H1 (cell line): Measurements from ENCODE around the gene KCNK2. TPM values are rescaled to one million over a fixed set of nuclear protein-coding genes. Genes with fewer than 3 reads are reported as not detected.

Experiments
- CTCF ChIA-PET: fragments of 300-600 bp; sonication (Branson Sonifier 250); formaldehyde crosslinking; loops from one replicate; lab custom pipeline; 2021; ENCODE audit not compliant: partially characterized antibody; lab: Charles Lee
- POLR2A ChIA-PET: fragments of 300-600 bp; sonication (Branson Sonifier 250); formaldehyde crosslinking; loops from one replicate; lab custom pipeline; 2021; ENCODE audit warnings: inconsistent platforms; ENCODE audit not compliant: partially characterized antibody; lab: Charles Lee
- DNase-seq, 2 experiments: peaks; one replicate each; pipeline versions ENCODE4 v3.0.0 to v3.0.0-alpha.2; 2010 to 2022; ENCODE audit warnings: low spot score in 2 of 2, low read depth in 1 of 2, mixed read lengths in 1 of 2
- FAIRE-seq: peaks from 2 replicates; lab custom pipeline; 2011; peaks lifted over from hg19 to GRCh38; lab: Jason Lieb, UNC
- H2AFZ ChIP-seq: 2 replicates; pipeline ENCODE4 v1.8.1; 2012; ENCODE audit warnings: low read length, inconsistent platforms
- H2AK5ac ChIP-seq: 2 replicates; pipeline ENCODE4 v1.6.1; 2013; ENCODE audit warnings: low read depth, low read length
- H2BK120ac ChIP-seq: replicated peaks from 2 replicates; pipeline ENCODE3; 2013; ENCODE audit warnings: low read depth, low read length, inconsistent platforms
- H2BK12ac ChIP-seq: 2 replicates; pipeline ENCODE4 v1.6.1; 2013; ENCODE audit warnings: low read depth, low read length
- H2BK15ac ChIP-seq: 2 replicates; pipeline ENCODE4 v1.6.1; 2013; ENCODE audit warnings: low read length
- H2BK20ac ChIP-seq: 2 replicates; pipeline ENCODE4 v1.6.1; 2013; ENCODE audit warnings: low read length
- H2BK5ac ChIP-seq: 2 replicates; pipeline ENCODE4 v1.6.1; 2013; ENCODE audit warnings: low read depth, low read length
- H3K14ac ChIP-seq: 2 replicates; pipeline ENCODE4 v1.6.1; 2013; ENCODE audit warnings: inconsistent platforms; ENCODE audit not compliant: insufficient read length
- H3K18ac ChIP-seq: 2 replicates; pipeline ENCODE4 v1.6.1; 2013; ENCODE audit warnings: low read length; ENCODE audit errors: extremely low read depth
- H3K23ac ChIP-seq: 2 replicates; pipeline ENCODE4 v1.6.1; 2013; ENCODE audit warnings: inconsistent platforms; ENCODE audit not compliant: insufficient read length
- H3K23me2 ChIP-seq: 2 replicates; pipeline ENCODE4 v1.6.1; 2013; ENCODE audit warnings: low read depth, low read length
- H3K27ac ChIP-seq: 2 replicates; pipeline ENCODE4 v1.6.1; 2011; ENCODE audit warnings: low read depth, low read length, inconsistent platforms
- H3K27me3 ChIP-seq, 4 experiments: replicated peaks in 1 of 4; 1 replicate in 1 of 4; 2 replicates in 3 of 4; pipeline versions ENCODE4 v1.6.1 to v1.8.1; 2011 to 2013; ENCODE audit warnings: low read length in 3 of 4, mild to moderate bottlenecking in 3 of 4, inconsistent platforms in 2 of 4, mixed read lengths in 2 of 4, moderate library complexity in 1 of 4; ENCODE audit not compliant: control insufficient read depth in 3 of 4, insufficient read depth in 3 of 4; ENCODE audit errors: extremely low read depth in 1 of 4
- H3K36me3 ChIP-seq, 4 experiments: 2 replicates each; pipeline versions ENCODE4 v1.6.1 to v1.8.1; 2011 to 2013; ENCODE audit warnings: mild to moderate bottlenecking in 4 of 4, low read length in 3 of 4, moderate library complexity in 2 of 4, control low read depth in 1 of 4, inconsistent platforms in 1 of 4; ENCODE audit not compliant: insufficient read depth in 4 of 4, control insufficient read depth in 2 of 4
- H3K4ac ChIP-seq: replicated peaks from 2 replicates; pipeline ENCODE3; 2013; ENCODE audit warnings: low read length, low read depth, mixed read lengths, inconsistent platforms; ENCODE audit not compliant: insufficient read length
- H3K4me1 ChIP-seq, 4 experiments: replicated peaks in 1 of 4; 1 replicate in 1 of 4; 2 replicates in 3 of 4; pipeline versions ENCODE4 v1.6.1 to v1.8.1; 2011 to 2013; ENCODE audit warnings: low read length in 3 of 4, inconsistent platforms in 2 of 4, mixed read lengths in 1 of 4; ENCODE audit not compliant: insufficient read depth in 4 of 4, control insufficient read depth in 3 of 4
- H3K4me2 ChIP-seq, 2 experiments: 2 replicates each; pipeline versions ENCODE4 v1.6.1 to v1.8.1; 2011 to 2013; ENCODE audit warnings: low read depth in 2 of 2, low read length in 2 of 2, control low read depth in 1 of 2, inconsistent platforms in 1 of 2, mild to moderate bottlenecking in 1 of 2; ENCODE audit not compliant: insufficient read depth in 1 of 2
- H3K4me3 ChIP-seq, 4 experiments: fragments of 200-600, 300-600 bp in 1 of 4; sonication (generic), shearing (Covaris generic), sonication (Bioruptor Twin) in 1 of 4; 2 replicates each; pipeline versions ENCODE4 v1.5.1 to v1.8.1; 2011 to 2016; ENCODE audit warnings: low read length in 4 of 4, low read depth in 3 of 4, control low read depth in 2 of 4, inconsistent platforms in 2 of 4, mild to moderate bottlenecking in 2 of 4, mixed read lengths in 1 of 4, moderate library complexity in 1 of 4; ENCODE audit not compliant: insufficient read depth in 2 of 4; ENCODE audit errors: extremely low read depth in 1 of 4
- H3K56ac ChIP-seq: replicated peaks from 2 replicates; pipeline ENCODE3; 2013; ENCODE audit warnings: low read depth, mild to moderate bottlenecking, mixed read lengths, low read length, inconsistent platforms; ENCODE audit not compliant: insufficient read length
- H3K79me1 ChIP-seq: 2 replicates; pipeline ENCODE4 v1.6.1; 2013; ENCODE audit warnings: low read depth, low read length, control low read depth
- H3K79me2 ChIP-seq, 2 experiments: 2 replicates each; pipeline versions ENCODE4 v1.6.1 to v1.8.1; 2012 to 2013; ENCODE audit warnings: low read length in 2 of 2, mild to moderate bottlenecking in 2 of 2, inconsistent platforms in 1 of 2; ENCODE audit not compliant: insufficient read depth in 2 of 2, control insufficient read depth in 1 of 2
- H3K9ac ChIP-seq, 4 experiments: replicated peaks in 1 of 4; 1 replicate in 1 of 4; 2 replicates in 3 of 4; pipeline versions ENCODE4 v1.6.1 to v1.8.1; 2011 to 2013; ENCODE audit warnings: low read depth in 3 of 4, low read length in 3 of 4, control low read depth in 2 of 4, mild to moderate bottlenecking in 2 of 4, moderate library complexity in 2 of 4, inconsistent platforms in 1 of 4; ENCODE audit errors: extremely low read depth in 1 of 4
- H3K9me3 ChIP-seq, 2 experiments: 2 replicates each; pipeline versions ENCODE4 v1.6.1 to v1.8.1; 2012 to 2013; ENCODE audit warnings: mild to moderate bottlenecking in 2 of 2, moderate library complexity in 2 of 2, control low read depth in 1 of 2, inconsistent platforms in 1 of 2, low read depth in 1 of 2, low read length in 1 of 2, mixed read lengths in 1 of 2; ENCODE audit not compliant: insufficient read depth in 2 of 2
- H4K20me1 ChIP-seq, 2 experiments: replicated peaks in 1 of 2; 2 replicates each; pipeline versions ENCODE3 to v1.8.1; 2011 to 2013; ENCODE audit warnings: inconsistent platforms in 2 of 2, low read length in 2 of 2, mild to moderate bottlenecking in 1 of 2; ENCODE audit not compliant: insufficient read depth in 2 of 2, control insufficient read depth in 1 of 2
- H4K5ac ChIP-seq: 2 replicates; pipeline ENCODE4 v1.6.1; 2013; ENCODE audit warnings: low read length, low read depth, mixed read lengths, inconsistent platforms; ENCODE audit not compliant: insufficient read length
- H4K8ac ChIP-seq: 2 replicates; pipeline ENCODE4 v1.8.0; 2013; ENCODE audit warnings: mild to moderate bottlenecking, moderate library complexity, low read length, inconsistent platforms; ENCODE audit not compliant: insufficient read depth; ENCODE audit errors: extremely low read depth
- H4K91ac ChIP-seq: replicated peaks from 2 replicates; pipeline ENCODE3; 2013; ENCODE audit warnings: low read length, mixed read lengths, inconsistent platforms; ENCODE audit not compliant: insufficient read length
- CTCF ChIP-seq, 3 experiments: IDR thresholded peaks; 1 replicate in 2 of 3; 2 replicates in 1 of 3; pipeline versions ENCODE4 v1.5.1 to v1.6.1; 2011; ENCODE audit warnings: low read length in 3 of 3, mild to moderate bottlenecking in 3 of 3, inconsistent platforms in 2 of 3, low read depth in 1 of 3, moderate library complexity in 1 of 3; ENCODE audit not compliant: insufficient read depth in 1 of 3; ENCODE audit errors: control extremely low read depth in 1 of 3
- GTF2F1 ChIP-seq: IDR thresholded peaks from 2 replicates; pipeline ENCODE4 v1.6.1; 2012; ENCODE audit warnings: low read depth, low read length, improper control_type of control experiment, borderline replicate concordance
- MAX ChIP-seq: IDR thresholded peaks from 2 replicates; pipeline ENCODE4 v1.6.1; 2012; ENCODE audit warnings: inconsistent platforms
- POLR2A ChIP-seq, 2 experiments: IDR thresholded peaks; 1 replicate in 1 of 2; 2 replicates in 1 of 2; pipeline ENCODE4 v1.6.1; 2011; ENCODE audit warnings: low read depth in 2 of 2, low read length in 2 of 2, mild to moderate bottlenecking in 2 of 2; ENCODE audit errors: control extremely low read depth in 1 of 2
- RAD21 ChIP-seq, 2 experiments: IDR thresholded peaks in 1 of 2; conservative IDR thresholded peaks in 1 of 2; 2 replicates each; pipeline ENCODE4 v1.6.1; 2011; ENCODE audit warnings: low read depth in 2 of 2, low read length in 2 of 2, improper control_type of control experiment in 1 of 2, inconsistent platforms in 1 of 2, mild to moderate bottlenecking in 1 of 2, moderate library complexity in 1 of 2
- RBBP5 ChIP-seq: IDR thresholded peaks from 2 replicates; pipeline ENCODE4 v1.7.1; 2012; ENCODE audit warnings: low read depth, mild to moderate bottlenecking, inconsistent platforms, low read length, moderate library complexity, borderline replicate concordance
- WGBS, 2 experiments: shearing (Covaris generic) in 1 of 2; methylation state at CpG; one replicate each; pipeline versions ENCODE4 v1.1.6 to v1.1.7; 2013 to 2015; ENCODE audit warnings: low lambda C conversion rate in 2 of 2, mixed read lengths in 2 of 2, inconsistent platforms in 1 of 2, low coverage in 1 of 2, missing lambda C conversion rate in 1 of 2; ENCODE audit not compliant: insufficient replicate concordance in 2 of 2, insufficient coverage in 1 of 2, insufficient read length in 1 of 2; ENCODE audit errors: extremely low coverage in 1 of 2, missing lambda C conversion rate in 1 of 2; 5-methylcytosine and 5-hydroxymethylcytosine counted together
- polyA plus RNA-seq, 7 experiments: library from polyadenylated mRNA; depleted of rRNA in 3 of 7; stranded (reverse) in 5 of 7; unstranded in 2 of 7; fragments of >200 nt in 5 of 7; fragments of 200-250 nt in 2 of 7; gene quantifications; 1 replicate in 5 of 7; 2 replicates in 1 of 7; 4 replicates in 1 of 7; pipeline versions ENCODE4 v1.2.1 to v1.2.3, GENCODE V29; 2011 to 2013; ENCODE audit warnings: missing spikeins in 2 of 7, mixed read lengths in 2 of 7
- total RNA-seq: library from RNA; stranded (reverse); fragmentation: NEBNext Ultra II Directional; extraction: Animal tissue kit (Norgen Biotek cat#: 25700); gene quantifications from 2 replicates; pipeline ENCODE4 v1.2.1, GENCODE V29; 2021

Gene KCNK2
- total and polyA plus RNA-seq, 2 of the 8 experiments (the other 6 are each of a cell fraction or from before 2014, with no cell fraction given) = 0.59 to 1.2 TPM

GRCh38 chr1:215267495-215267894 is 185.0 kb downstream of the KCNK2 start:
- no peak overlapping the region for H3K18ac ChIP-seq
- no peaks in the 10 kb centered on the region for H3K79me1 ChIP-seq
- H2AFZ ChIP-seq = no peak overlapping the region
- H4K91ac ChIP-seq = no peak overlapping the region
- H3K36me3 ChIP-seq = no peaks in the 10 kb centered on the region
- H3K14ac ChIP-seq = no peak overlapping the region
- no peak overlapping the region for H4K5ac ChIP-seq
- no peaks in the 10 kb centered on the region for H4K20me1 ChIP-seq
- no peaks in the 10 kb centered on the region for H3K79me2 ChIP-seq
- no peak overlapping the region for H2BK20ac ChIP-seq
- ChIA-PET POLR2A (no interaction called here), CTCF (interaction anchor here (0.6 to 1.0 kb wide), 2 partner anchors 165 to 443 kb away, joined by 3 read pairs; no protein-coding TSS in a partner anchor)
- FAIRE-seq = no peak
- no peak overlapping the region for H2BK12ac ChIP-seq
- no peaks in the 10 kb centered on the region; the same call in 1 of the 2 replicates for H3K23me2 ChIP-seq
- H3K27ac ChIP-seq = no peak overlapping the region
- H2BK5ac ChIP-seq = no peak overlapping the region
- H3K4me1 ChIP-seq = 0 out of 7 replicates have a peak, but pooled peaks cover 0 to 2% (median 0%) of the 10 kb centered on the region in 4 experiments
- WGBS, 2 experiments = 87 to 100% methylated on average over 1 of the region's 1 CpG
- no peak overlapping the region for H3K23ac ChIP-seq
- no peak for DNase-seq
- no peak overlapping the region for H3K4me2 ChIP-seq
- H2AK5ac ChIP-seq = no peak overlapping the region
- no peak overlapping the region for H3K9ac ChIP-seq
- no peak overlapping the region for H2BK120ac ChIP-seq
- no peak overlapping the region for H3K56ac ChIP-seq
- no peak overlapping the region for H4K8ac ChIP-seq
- H3K9me3 ChIP-seq = no peaks in the 10 kb centered on the region
- H2BK15ac ChIP-seq = no peak overlapping the region
- H3K27me3 ChIP-seq = no peaks in the 10 kb centered on the region
- H3K4me3 ChIP-seq = no peak overlapping the region
- H3K4ac ChIP-seq = no peak overlapping the region
- TF ChIP-seq POLR2A (IDR thresholded peaks at IDR 0.05; ENCODE audit: control extremely low read depth in 1 of 2, low read depth in 2 of 2, low read length in 2 of 2) (no peak), CTCF (IDR thresholded peaks at IDR 0.05; ENCODE audit: control extremely low read depth in 1 of 3, insufficient read depth in 1 of 3, low read depth in 1 of 3, low read length in 3 of 3) (no peak), MAX (no peak), RBBP5 (no peak), GTF2F1 (no peak), RAD21 (IDR thresholded peaks at IDR 0.05 in 1 of 2, conservative IDR thresholded peaks at IDR 0.05 in 1 of 2; ENCODE audit: low read depth in 2 of 2, low read length in 2 of 2) (no peak)
